Measurements from ENCODE around the gene AMIGO3. TPM values are rescaled to one million over a fixed set of nuclear protein-coding genes. Genes with fewer than 3 reads are reported as not detected.

AMIGO3 gene
- total and polyA plus RNA-seq, 10 of the 15 experiments (the other 5 are each of a cell fraction or from before 2014, with no cell fraction given): 0.07 to 1.3 (median 0.44) TPM; not detected in 3

- Histone ChIP-seq H3K9me3 (replicated peaks; ENCODE audit: control insufficient read depth, insufficient read depth, low read length) (no peaks in the 10 kb centered on the region), H3K4me1 (ENCODE audit: control insufficient read depth, insufficient read depth, low read length) (no peaks in the 10 kb centered on the region), H3K4me2 (ENCODE audit: control insufficient read depth, insufficient read depth) (no peak overlapping the region), H2AFZ (ENCODE audit: control insufficient read depth, low read depth, low read length) (no peak overlapping the region), H3K27me3 (replicated peaks in 1 of 2; ENCODE audit: control insufficient read depth in 2 of 2, insufficient read depth in 2 of 2, low read length in 1 of 2) (no peaks in the 10 kb centered on the region), H3K9ac (ENCODE audit: control insufficient read depth, insufficient read depth, low read length) (no peak overlapping the region), H3K27ac (ENCODE audit: control insufficient read depth, insufficient read depth) (no peak overlapping the region), H3K4me3 (no peak overlapping the region), H3K79me2 (ENCODE audit: control insufficient read depth, insufficient read depth, low read length) (no peaks in the 10 kb centered on the region), H3K36me3 (ENCODE audit: control insufficient read depth in 2 of 2, insufficient read depth in 2 of 2, low read length in 1 of 2) (peaks cover 0 to 5% of the 10 kb centered on the region in 2 experiments; a peak in 3 of 4 replicates), H4K20me1 (ENCODE audit: control insufficient read depth, insufficient read depth) (no peaks in the 10 kb centered on the region)
- no peak for ATAC-seq
- ChIA-PET SMC1A (ENCODE audit: uncharacterized antibody, unreplicated experiment) (no interaction called here), RAD21 (ENCODE audit: unreplicated experiment) (interaction anchor here (1.0 kb wide), 1 partner anchor 135 kb away, joined by 3 read pairs; no protein-coding TSS in a partner anchor), POLR2A (no interaction called here), CTCF (interaction anchor here (0.6 to 4.6 kb wide), 7 partner anchors 65 to 164 kb away, joined by 3 to 19 read pairs (median 3); no protein-coding TSS in a partner anchor)
- DNase-seq (ENCODE audit: low read depth, low spot score): no peak
- no peak for FAIRE-seq
- TF ChIP-seq MTA3 (IDR thresholded peaks at IDR 0.05; ENCODE audit: borderline replicate concordance, low read length): no peak
- no peak for TF ChIP-seq KAT2A (conservative IDR thresholded peaks at IDR 0.05; ENCODE audit: control insufficient read depth, low read depth, low read length)
- no peak for TF ChIP-seq CHD2 (IDR thresholded peaks at IDR 0.05; ENCODE audit: borderline replicate concordance, low read depth, low read length)
- no peak for TF ChIP-seq RELA (IDR thresholded peaks at IDR 0.05; ENCODE audit: borderline replicate concordance, partially characterized antibody)
- TF ChIP-seq, protein P1, sequence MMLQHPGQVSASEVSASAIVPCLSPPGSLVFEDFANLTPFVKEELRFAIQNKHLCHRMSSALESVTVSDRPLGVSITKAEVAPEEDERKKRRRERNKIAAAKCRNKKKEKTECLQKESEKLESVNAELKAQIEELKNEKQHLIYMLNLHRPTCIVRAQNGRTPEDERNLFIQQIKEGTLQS (IDR thresholded peaks at IDR 0.05; ENCODE audit: borderline replicate concordance, extremely low read depth, low read depth, low read length): no peak
- TF ChIP-seq ATF7 (IDR thresholded peaks at IDR 0.05; ENCODE audit: low read depth): no peak
- no peak for TF ChIP-seq HDAC2 (IDR thresholded peaks at IDR 0.05)
- TF ChIP-seq ZNF207 (IDR thresholded peaks at IDR 0.05; ENCODE audit: borderline replicate concordance): no peak
- TF ChIP-seq FOS (IDR thresholded peaks at IDR 0.05; ENCODE audit: borderline replicate concordance, extremely low read depth, insufficient read length): no peak
- no peak for TF ChIP-seq SREBF1 (IDR thresholded peaks at IDR 0.05; ENCODE audit: low read length)
- TF ChIP-seq STAT3 (IDR thresholded peaks at IDR 0.05; ENCODE audit: low read depth, low read length): no peak
- TF ChIP-seq, protein P2, sequence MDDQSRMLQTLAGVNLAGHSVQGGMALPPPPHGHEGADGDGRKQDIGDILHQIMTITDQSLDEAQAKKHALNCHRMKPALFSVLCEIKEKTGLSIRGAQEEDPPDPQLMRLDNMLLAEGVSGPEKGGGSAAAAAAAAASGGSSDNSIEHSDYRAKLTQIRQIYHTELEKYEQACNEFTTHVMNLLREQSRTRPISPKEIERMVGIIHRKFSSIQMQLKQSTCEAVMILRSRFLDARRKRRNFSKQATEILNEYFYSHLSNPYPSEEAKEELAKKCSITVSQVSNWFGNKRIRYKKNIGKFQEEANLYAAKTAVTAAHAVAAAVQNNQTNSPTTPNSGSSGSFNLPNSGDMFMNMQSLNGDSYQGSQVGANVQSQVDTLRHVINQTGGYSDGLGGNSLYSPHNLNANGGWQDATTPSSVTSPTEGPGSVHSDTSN (IDR thresholded peaks at IDR 0.05; ENCODE audit: insufficient replicate concordance, low read depth, low read length): no peak
- no peak for TF ChIP-seq SUPT20H (IDR thresholded peaks at IDR 0.05; ENCODE audit: borderline replicate concordance, control insufficient read depth, low read depth, low read length)
- no peak for TF ChIP-seq MTA2 (IDR thresholded peaks at IDR 0.05; ENCODE audit: low read depth)
- in situ Hi-C loops (cut with MboI) (no loop called here), intact Hi-C loops (cut with micrococcal nuclease; ENCODE audit: unreplicated experiment) (loop anchor here (1.0 kb wide), 2 partner anchors 135 to 202 kb away; no protein-coding TSS in a partner anchor)
- 100% methylated on average over 7 of the region's 7 CpGs for WGBS (ENCODE audit: insufficient coverage, insufficient replicate concordance, low lambda C conversion rate, missing lambda C conversion rate)
- BruUV-seq (replicated peaks): no TSS peak
Measured at GRCh38 chr3:49703956-49704355, 15.5 kb downstream of the AMIGO3 start.

All from GM12878 (cell line).